SH-SY5Y (cell line): ENCODE data around the gene NCK2.

Source experiments
- GATA2 ChIP-seq: IDR thresholded peaks from 2 replicates; pipeline ENCODE4 v1.6.1; 2011; ENCODE audit warnings: mild to moderate bottlenecking, low read depth, low read length
- GATA3 ChIP-seq: IDR thresholded peaks from 2 replicates; pipeline ENCODE4 v1.6.1; 2011; ENCODE audit warnings: low read depth, mild to moderate bottlenecking, low read length, moderate library complexity

Gene NCK2

DNA sequence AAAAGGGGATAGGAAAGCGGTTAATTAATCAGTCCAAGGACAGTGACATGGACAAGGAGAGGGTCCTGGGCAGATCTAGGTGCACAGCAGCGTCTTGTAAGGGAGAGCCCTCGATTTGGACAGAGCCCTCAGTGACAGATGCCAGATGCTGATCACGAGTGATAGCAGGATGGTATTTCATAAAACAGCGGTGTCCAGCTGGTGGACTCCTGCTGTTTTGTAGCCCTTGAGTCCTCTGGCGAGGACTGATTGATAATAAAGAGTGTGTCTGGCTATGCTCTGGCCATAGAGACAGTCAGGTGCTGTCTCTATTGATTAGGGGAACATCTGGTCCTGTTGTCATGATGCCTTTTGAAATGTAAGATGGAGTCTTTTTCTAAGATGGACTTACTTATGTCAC is 180.7 kb downstream of the NCK2 start:
- TF ChIP-seq GATA3 (peak; percentile 92), GATA2 (peak; percentile 96)

DNA sequence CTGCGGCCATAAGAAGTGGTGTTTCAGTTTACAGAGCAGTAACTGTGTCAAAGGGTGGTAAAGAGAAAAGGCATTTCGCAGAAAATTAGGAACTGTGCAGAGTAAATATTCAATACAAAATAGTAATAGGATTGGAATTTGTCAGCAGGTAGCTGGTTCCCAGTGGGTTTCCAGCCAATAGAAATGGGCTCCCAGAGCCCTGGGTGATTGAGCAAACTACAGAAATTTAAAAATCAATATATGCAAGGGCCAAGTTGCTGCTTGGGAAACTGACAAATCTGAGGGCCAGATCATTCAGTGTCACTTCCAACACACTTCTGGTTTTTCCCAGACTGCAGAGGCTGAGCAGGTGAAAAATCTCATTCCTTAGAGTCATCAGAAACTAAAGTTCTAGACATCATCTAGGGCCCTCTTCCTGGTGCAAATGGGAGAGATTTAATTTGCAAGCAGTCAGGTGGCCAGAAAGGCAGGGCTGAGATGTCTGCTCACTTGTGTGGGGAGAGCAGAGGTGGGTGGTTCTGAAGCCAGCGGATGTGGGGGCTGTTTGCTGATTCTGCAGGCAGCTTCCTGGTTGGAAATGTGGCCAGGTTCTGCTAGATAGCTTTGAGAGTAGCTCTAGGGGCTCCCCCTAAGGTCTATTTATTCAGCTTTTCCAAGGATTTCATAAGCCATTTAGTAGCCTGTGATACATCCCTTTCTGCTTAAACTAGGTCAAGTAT is 182.4 kb downstream of the NCK2 start:
- no peak for TF ChIP-seq GATA3
- TF ChIP-seq GATA2: no peak

DNA sequence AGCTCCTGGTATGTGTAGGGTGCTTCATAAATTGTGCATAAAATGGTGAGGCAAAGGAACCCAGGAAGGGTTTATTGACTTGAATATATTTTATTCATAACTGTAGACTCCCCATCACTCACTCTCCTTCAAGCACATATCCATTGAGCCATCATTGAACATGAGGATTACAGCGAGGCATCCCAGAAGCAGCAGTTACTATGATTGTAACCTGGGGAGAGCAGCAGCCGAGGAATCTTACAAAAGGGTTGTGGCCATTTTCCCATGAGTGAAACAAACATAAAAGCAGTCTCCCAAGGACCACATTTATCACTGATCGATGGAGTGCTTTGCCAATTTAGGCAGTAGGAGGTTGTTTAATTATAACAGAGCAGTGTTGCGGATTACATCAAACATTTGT is 183.4 kb downstream of the NCK2 start:
- no peak for TF ChIP-seq GATA2

DNA sequence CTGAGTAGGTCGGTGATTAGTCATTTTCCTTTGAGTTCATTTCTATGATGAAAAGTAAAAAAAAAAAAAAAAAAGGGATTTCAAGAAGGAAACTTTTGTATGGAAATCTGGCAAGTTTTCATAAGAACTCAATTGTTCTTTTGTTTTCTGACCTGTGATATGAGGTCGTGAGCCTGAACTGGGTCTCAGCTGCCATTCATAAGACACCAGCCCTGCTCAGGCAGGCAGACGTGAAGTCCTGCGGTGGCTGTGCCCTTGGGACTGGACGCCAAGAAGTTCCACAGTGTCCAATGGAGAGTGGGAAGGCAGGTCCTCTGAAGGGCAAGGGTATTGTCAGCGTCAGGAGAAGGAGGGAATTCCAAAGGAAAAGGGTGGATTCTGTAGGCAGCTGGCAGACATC is 183.9 kb downstream of the NCK2 start:
- no peak for TF ChIP-seq GATA2

DNA sequence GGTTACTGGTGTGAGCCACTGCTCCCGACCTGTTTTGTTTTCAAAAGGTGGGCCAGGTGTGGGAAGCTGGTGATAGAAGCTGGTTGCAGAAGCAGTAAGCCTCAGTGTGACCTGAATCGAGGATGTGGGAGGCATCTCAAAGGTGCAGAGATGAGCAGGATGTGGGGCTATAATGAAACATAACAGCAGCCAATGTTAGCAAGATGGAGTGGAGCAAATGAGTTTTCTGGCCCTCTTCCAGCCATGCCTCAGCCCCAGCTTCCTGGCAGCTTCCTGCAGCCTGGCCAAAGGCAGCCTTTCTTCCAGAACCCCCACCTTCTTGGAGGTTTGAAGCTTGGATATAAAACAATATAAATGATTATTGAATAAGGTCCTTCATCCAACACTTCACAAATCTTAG is 184.8 kb downstream of the NCK2 start:
- no peak for TF ChIP-seq GATA3
- no peak for TF ChIP-seq GATA2

DNA sequence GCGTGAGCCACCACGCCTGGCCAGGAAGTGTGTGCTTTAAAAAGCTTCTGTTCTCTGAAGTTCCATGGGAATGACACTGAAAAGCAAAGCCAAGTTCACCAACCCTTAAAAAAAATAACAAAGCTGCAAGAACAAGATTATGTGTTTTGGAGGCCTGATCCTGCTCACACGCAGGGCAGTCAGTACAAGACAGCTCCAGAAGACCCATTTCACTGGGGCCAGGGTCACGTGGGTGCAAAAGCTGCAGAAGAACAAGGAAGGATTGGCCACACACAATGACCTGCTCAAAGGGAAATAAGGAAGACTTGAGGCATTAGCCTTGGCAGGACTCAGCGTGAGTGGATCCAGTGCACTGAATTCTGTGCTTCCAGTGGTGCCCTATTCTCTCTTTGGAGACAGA is 187.9 kb downstream of the NCK2 start:
- TF ChIP-seq GATA2 (no peak), GATA3 (no peak)

DNA sequence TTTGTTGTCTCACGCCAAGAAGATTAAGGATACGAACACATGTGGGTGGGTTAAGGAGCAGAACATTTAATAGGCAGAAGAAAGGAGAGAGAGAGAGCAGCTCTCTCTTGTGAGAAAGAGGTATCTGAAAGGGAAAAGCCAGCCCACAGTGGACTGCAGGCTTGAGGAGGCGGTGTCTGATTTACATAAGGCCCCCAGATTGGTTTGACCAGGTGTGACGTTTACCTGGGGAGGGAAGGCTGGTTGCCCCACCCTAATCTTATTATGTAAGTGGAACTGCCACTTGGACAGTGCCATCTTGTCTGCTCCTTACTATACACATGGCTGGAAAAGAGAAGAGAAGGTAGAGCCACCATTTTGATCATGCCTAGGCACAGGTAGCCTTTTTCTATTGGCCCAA is 189.2 kb downstream of the NCK2 start:
- no peak for TF ChIP-seq GATA3
- TF ChIP-seq GATA2: no peak

DNA sequence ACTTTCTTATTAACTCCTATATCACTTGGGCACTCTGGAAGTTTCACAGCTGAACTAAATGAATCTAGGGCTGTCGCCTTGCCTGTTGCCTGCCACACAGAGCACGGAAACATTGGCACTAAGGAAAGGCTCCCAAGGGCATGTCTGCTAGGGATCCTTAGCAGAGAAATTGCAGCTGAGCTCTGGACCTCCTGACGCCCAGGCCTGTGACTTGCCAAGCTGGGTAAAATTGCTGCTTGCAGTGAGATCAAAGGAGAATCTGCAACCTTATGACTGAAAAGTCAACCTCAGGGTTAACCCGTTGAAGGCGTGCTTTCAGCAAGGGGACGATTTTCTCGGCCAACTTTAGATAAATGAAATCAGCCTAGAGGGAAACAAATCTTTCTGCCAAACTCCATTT is 189.8 kb downstream of the NCK2 start:
- TF ChIP-seq GATA3: no peak
- no peak for TF ChIP-seq GATA2

DNA sequence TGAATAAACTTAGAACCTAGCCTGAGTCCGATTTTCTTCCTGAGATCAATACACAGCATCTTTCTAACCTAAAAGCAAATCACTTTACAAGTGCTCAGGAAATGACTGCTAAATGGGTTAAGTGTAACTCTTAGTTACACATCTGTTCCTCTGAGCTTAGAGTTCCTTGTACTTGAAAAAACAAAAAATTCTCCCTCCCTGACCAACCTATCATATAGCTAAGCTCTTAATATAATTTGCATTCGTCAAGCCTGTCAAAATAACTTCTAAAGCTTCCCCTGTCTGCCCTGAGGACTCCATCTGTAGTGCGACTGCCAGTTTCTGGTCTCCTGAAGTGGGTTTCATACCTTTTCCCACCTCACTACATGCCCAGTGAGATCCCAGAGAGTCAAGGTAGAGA is 190.4 kb downstream of the NCK2 start:
- TF ChIP-seq GATA2 (no peak), GATA3 (no peak)

DNA sequence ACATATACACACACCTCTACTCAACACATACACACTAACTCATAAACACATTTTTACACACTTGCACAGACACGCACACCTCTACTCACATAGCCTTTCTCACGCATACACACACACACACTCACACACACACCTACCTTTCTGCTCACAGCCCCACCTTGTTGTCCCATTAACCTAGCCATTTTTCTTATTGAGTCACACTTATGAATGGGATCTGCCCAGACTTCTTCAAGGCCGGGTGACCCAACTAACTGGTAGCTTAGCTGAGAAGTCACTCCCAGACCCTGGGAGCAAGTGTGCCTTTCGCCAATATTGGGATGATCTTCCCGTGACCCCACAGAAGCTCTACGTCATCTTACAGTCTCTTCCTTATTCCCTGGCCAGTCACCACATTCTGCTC is 192.2 kb downstream of the NCK2 start:
- TF ChIP-seq GATA2: no peak
- no peak for TF ChIP-seq GATA3

DNA sequence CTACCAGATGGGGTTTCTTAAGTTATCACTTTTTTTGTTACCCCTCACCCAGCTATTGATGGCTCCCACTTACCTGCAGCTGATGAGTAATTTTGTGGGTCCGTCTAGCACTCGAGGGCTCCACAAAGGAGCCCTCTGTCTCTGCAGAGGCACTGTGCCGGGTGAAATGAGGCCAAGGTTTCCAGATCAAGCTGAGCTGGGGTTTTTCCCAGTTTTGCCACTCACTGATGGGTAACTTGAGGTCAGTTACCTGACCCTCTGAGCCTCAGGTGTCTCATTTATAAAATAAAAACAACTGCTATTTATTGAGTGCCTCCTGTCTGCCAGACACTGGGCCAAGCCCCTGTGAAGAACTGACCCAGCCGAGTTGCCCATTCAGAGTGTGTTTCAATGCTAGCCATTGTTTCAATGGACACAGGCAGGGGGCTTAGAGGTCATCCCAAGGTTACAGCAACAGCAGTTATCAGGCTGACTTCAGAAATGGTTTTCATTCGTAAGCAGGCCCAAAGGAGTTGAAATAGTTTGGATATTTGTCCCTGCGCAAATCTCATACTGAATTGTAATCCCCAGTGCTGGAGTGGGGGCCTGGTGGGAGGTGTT is 192.9 kb downstream of the NCK2 start:
- no peak for TF ChIP-seq GATA3
- no peak for TF ChIP-seq GATA2
